ENCODE measurements around the gene STX4.

- no peak for TF ChIP-seq CTCF (IDR thresholded peaks at IDR 0.05)
- no peak for TF ChIP-seq POLR2A (IDR thresholded peaks at IDR 0.05)
- TF ChIP-seq EP300 (IDR thresholded peaks at IDR 0.05) = no peak
Measured at GRCh38 chr16:31072540-31073141, 39.3 kb downstream of the STX4 start.
